ENCODE measurements around the gene CDK6. TPM values are rescaled to one million over a fixed set of nuclear protein-coding genes. Genes with fewer than 3 reads are reported as not detected.

CDK6 gene
- total and polyA plus RNA-seq, 2 experiments from 2014 or later: 28.7 to 81.6 TPM

DNA sequence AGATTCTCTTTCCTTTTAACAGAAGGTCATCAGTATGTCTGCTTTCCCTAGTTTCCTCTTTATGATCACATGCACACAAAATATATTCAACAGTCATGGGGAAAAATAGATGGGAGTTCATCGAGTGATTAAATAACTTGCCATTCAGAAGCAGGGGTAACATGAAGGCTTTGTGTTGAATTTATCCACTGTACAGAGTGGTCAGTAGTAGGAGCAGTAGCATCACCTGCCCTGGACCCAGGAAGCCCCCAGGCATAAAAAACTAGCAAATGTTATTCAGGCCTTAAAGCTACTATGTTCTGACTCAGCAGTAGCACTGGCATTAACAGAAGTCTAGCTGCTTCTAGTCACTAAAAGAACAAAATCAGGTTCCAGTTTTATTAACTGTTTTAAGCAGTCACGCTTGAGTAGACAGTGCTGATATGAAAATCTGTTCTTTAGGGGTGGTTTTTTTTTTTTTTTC, 214.8 kb downstream of the CDK6 start:
- peak overlapping the region; percentile 87 for H3K27ac ChIP-seq
- H3K9me3 ChIP-seq (ENCODE audit: low read depth): no peaks in the 10 kb centered on the region

DNA sequence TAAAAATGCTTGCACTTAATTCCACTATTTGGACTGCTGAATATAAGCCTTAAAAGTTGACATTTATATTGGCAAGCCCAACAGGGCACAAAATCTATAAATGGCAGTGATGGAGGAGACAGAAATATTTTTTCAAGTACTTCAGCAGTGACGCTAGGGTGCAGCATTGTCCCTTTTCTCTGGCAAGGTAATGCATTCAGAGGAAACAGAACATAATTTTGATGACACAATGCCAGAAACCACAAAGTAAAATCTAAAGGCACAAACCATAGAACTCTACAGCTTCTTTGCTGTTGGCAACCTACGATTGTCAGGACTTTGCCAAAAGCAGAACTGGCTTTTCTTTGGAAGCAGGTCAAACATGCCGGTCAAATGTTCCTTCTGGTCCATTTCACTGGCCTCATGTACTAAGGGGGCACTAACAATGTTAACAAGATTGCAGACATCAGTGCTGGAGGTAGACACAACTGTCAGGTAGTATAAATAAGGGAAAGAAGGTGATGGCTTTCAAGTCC, 215.3 kb downstream of the CDK6 start:
- Histone ChIP-seq H3K27me3 (no peaks in the 10 kb centered on the region), H3K36me3 (peaks cover 6% of the 10 kb centered on the region), H3K4me3 (no peak overlapping the region), H3K4me1 (ENCODE audit: low read depth) (peaks cover 30% of the 10 kb centered on the region), H3K27ac (peak overlapping the region; percentile 87), H3K9me3 (ENCODE audit: low read depth) (no peaks in the 10 kb centered on the region)
- DNase-seq (ENCODE audit: low read depth in 1 of 2, low spot score in 1 of 2): peak; percentile 72 to 97
- TF ChIP-seq, protein P1, sequence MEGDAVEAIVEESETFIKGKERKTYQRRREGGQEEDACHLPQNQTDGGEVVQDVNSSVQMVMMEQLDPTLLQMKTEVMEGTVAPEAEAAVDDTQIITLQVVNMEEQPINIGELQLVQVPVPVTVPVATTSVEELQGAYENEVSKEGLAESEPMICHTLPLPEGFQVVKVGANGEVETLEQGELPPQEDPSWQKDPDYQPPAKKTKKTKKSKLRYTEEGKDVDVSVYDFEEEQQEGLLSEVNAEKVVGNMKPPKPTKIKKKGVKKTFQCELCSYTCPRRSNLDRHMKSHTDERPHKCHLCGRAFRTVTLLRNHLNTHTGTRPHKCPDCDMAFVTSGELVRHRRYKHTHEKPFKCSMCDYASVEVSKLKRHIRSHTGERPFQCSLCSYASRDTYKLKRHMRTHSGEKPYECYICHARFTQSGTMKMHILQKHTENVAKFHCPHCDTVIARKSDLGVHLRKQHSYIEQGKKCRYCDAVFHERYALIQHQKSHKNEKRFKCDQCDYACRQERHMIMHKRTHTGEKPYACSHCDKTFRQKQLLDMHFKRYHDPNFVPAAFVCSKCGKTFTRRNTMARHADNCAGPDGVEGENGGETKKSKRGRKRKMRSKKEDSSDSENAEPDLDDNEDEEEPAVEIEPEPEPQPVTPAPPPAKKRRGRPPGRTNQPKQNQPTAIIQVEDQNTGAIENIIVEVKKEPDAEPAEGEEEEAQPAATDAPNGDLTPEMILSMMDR (IDR thresholded peaks at IDR 0.05; ENCODE audit: low read depth, low read length): peak; percentile 70

More for the DNA sequence above, 214.8 kb downstream of the CDK6 start:
- peaks cover 30% of the 10 kb centered on the region for H3K4me1 ChIP-seq (ENCODE audit: low read depth)
- no peak overlapping the region for H3K4me3 ChIP-seq
- no peak for DNase-seq (ENCODE audit: low read depth in 1 of 2, low spot score in 1 of 2)
- TF ChIP-seq, protein P1 (IDR thresholded peaks at IDR 0.05; ENCODE audit: low read depth, low read length): no peak
- H3K27me3 ChIP-seq: no peaks in the 10 kb centered on the region
- H3K36me3 ChIP-seq: peaks cover 6% of the 10 kb centered on the region

DNA sequence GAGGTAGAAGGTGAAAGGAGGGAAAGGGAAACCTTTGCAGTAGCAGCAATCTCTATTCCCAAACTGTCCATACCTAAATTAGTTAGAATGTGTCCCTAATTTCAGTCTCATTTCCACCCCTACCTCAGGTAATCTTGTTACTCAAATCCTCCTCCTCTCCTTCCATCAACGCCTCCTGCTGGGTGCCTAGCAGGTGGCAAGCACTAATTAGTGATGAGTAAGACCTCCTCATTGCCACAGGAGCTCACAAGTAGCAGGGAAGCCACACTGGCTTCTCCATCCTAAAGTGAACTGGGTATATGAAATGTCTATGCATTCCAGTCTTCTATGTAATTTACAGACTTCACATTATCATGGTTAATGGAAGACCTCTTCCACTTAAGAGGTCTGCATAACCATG, 220.5 kb downstream of the CDK6 start:
- Histone ChIP-seq H3K36me3 (peaks cover 20% of the 10 kb centered on the region), H3K4me3 (no peak overlapping the region), H3K9me3 (ENCODE audit: low read depth) (no peaks in the 10 kb centered on the region), H3K27me3 (no peaks in the 10 kb centered on the region), H3K4me1 (ENCODE audit: low read depth) (no peaks in the 10 kb centered on the region), H3K27ac (no peak overlapping the region)
- TF ChIP-seq, protein P1 (IDR thresholded peaks at IDR 0.05; ENCODE audit: low read depth, low read length): no peak
- no peak for DNase-seq (ENCODE audit: low read depth in 1 of 2, low spot score in 1 of 2)

DNA sequence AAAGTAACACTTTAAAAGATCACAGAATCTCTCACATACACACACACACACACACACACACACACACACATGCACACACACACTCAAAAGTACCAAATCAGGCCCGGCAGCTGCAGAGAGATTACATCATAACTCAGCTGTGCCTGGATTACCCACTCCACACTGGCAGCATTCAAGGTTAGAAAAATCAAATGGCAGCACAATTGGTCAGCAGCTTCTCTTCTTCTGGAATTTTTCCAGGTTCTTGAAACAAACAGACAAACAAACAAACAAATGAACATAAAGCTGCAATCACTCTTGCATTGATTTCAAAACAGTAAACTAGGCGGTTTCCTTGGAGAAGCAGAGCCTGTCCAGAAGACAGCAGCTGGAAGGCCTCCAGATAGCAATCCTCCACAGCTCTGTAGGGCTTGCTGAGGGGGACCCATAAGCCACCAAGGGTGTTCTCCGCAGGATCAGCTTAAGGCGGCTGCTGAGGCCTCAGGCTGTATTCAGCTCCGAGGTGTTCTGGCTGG, 221.7 kb downstream of the CDK6 start:
- peak overlapping the region; percentile 63 for H3K27ac ChIP-seq

DNA sequence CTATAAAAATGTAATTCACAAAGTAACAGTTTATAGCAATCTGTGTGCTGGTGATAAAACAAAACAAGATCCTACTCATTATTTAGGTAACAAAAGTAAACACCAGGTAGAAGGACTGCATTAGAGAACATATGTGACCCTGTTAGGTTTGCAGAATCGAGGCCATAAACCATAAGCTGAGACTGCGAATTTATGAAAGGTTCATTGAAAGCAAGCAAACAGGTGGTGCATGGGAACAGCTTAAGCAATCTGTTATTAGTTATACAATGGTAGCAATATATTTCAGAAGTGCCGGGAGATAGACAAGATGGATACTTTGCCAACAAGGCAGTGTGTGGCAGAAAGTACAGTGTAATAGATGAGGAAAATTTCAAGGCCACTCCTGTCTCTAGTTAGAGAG, 222.7 kb downstream of the CDK6 start:
- TF ChIP-seq, protein P1 (IDR thresholded peaks at IDR 0.05; ENCODE audit: low read depth, low read length): no peak
- Histone ChIP-seq H3K27ac (no peak overlapping the region), H3K36me3 (peaks cover 20% of the 10 kb centered on the region), H3K4me1 (ENCODE audit: low read depth) (no peaks in the 10 kb centered on the region), H3K9me3 (ENCODE audit: low read depth) (no peaks in the 10 kb centered on the region), H3K27me3 (no peaks in the 10 kb centered on the region), H3K4me3 (no peak overlapping the region)
- no peak for DNase-seq (ENCODE audit: low read depth in 1 of 2, low spot score in 1 of 2)

More for the DNA sequence above, 221.7 kb downstream of the CDK6 start:
- Histone ChIP-seq H3K9me3 (ENCODE audit: low read depth) (no peaks in the 10 kb centered on the region), H3K4me1 (ENCODE audit: low read depth) (no peaks in the 10 kb centered on the region), H3K27me3 (no peaks in the 10 kb centered on the region), H3K36me3 (peaks cover 20% of the 10 kb centered on the region), H3K4me3 (no peak overlapping the region)
- peak in 1 of 2 donors; percentile 53 for DNase-seq (ENCODE audit: low read depth in 1 of 2, low spot score in 1 of 2)
- TF ChIP-seq, protein P1 (IDR thresholded peaks at IDR 0.05; ENCODE audit: low read depth, low read length): no peak
